Ovary (tissue), 3 donors: ENCODE results near the gene SSC5D.

ENCODE experiments used
- CTCF ChIP-seq, 3 donors: fragments of 450-650 bp in 2 of 3; fragments of 200-600 bp in 1 of 3; IDR thresholded peaks; one replicate each; pipeline versions ENCODE4 v1.5.1 to v1.8.0; 2016 to 2022; ENCODE audit warnings: antibody characterized with exemption in 3 of 3, mild to moderate bottlenecking in 1 of 3
- EP300 ChIP-seq: sonication (generic); formaldehyde crosslinking; IDR thresholded peaks from one replicate; pipeline ENCODE4 v1.6.1; 2017; ENCODE audit warnings: antibody characterized with exemption
- POLR2A ChIP-seq: fragments of 450-650 bp; IDR thresholded peaks from one replicate; pipeline ENCODE4 v1.6.1; 2017; ENCODE audit warnings: antibody characterized with exemption, mild to moderate bottlenecking, moderate library complexity
- donor health status: DM: no; HTN: no; CAD: no.

- TF ChIP-seq POLR2A (no peak), EP300 (no peak), CTCF (IDR thresholded peaks at IDR 0.05) (no peak)
Measured at GRCh38 chr19:55493052-55493644, 4.9 kb downstream of the SSC5D start.
